GM20431 (cell line): ENCODE data around the gene NUDC.

Experiments
- in situ Hi-C: fragments of 300-500 bp; cut with MseI, MboI; formaldehyde crosslinking; loops from one replicate; pipeline ENCODE4 v1.15.0; 2020; ENCODE audit warnings: low sequenced_read_pairs; ENCODE audit not compliant: unreplicated experiment

NUDC gene

GRCh38 chr1:26949266-26949925 is 27.9 kb downstream of the NUDC start:
- in situ Hi-C loops = no loop called here

- in situ Hi-C loops = no loop called here
Measured at GRCh38 chr1:26949926-26950319, 28.4 kb downstream of the NUDC start.

GRCh38 chr1:26950602-26951001 is 29.1 kb downstream of the NUDC start:
- in situ Hi-C loops = no loop called here

DNA sequence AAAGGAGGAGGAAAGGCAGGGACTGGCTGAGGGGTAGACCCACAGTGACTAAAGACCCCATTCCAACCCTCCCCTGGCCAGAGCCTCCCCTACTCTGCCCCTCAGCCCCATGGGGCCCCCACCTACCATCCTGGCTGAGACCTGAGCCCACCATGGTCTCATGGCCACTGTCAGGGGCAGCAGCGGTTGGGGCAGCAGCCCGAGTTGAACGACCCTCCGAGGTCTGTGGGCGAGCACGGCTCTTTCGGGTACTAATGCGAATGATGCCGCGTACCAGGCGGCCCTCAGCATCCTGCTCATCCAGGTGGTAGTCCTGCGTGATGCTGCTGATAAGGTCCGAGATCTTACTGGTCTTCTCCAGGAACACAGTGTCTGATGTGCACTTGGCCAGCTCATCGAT is 29.7 kb downstream of the NUDC start:
- in situ Hi-C loops = no loop called here

DNA sequence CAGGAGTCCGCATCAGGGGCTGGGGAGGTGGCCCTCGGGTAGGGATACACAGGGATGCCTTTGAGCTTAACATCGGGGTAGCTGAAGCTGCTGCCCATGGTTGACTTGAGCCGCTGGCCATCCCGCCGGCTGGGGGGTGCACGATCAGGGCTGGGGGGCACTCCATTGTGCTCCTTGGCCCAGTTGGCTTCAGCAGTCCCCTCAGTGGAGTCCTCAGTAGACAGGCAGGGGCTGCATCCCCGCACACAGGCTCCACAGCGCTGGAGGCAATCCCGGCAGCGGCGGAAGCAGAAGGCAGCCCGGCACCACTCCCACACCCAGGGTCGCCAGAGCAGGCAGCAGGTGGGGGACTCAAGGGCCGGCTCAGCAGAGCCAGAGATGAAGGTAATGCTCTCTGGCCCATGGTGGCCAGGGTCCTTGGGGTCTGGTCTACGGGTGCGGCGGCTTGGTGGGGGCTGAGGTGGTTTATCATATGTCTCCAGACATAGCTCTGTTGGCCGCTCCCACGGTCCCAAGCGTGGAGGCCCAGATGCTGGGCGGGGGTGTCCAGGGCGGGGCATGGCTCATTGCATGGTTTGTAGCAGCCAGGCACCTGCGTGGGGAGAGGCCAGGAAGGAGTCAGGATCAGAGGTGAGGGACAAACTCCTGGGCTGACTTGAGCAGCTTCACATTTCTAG is 30.4 kb downstream of the NUDC start:
- in situ Hi-C loops = no loop called here

DNA sequence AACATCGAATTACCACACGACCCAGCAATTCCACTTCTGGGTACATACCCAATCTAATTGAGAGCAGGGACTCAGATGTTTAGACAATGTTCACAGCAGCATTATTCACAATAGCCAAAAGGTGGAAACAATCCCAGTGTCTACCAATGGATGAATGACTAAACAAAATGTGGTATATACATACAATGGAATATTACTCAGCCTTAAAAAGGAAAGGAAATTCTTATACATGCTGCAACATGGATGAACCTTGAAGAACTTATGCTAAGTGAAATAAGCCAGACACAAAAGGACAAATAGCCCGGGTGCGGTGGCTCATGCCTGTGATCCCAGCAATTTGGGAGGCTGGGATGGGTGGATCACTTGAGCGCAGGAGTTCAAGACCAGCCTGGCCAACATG is 31.8 kb downstream of the NUDC start:
- in situ Hi-C loops = no loop called here

DNA sequence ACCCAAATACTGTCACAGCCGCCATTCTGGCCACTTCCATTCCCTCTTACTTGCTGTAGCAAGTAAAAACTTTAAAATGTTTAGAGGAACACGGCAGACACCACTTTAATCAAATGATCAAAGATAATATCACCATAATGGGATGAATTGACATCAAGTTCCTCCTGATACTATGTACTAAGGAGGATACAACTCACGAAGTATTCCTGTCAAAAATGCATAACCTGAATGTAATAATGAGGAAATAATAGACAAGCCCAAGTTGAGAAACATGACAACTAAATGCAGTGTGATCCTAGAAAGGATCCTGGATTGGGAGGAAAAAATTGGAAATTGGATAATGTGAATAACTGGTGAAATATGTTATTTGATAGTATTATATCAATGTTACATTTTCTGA is 34.8 kb downstream of the NUDC start:
- in situ Hi-C loops = no loop called here

DNA sequence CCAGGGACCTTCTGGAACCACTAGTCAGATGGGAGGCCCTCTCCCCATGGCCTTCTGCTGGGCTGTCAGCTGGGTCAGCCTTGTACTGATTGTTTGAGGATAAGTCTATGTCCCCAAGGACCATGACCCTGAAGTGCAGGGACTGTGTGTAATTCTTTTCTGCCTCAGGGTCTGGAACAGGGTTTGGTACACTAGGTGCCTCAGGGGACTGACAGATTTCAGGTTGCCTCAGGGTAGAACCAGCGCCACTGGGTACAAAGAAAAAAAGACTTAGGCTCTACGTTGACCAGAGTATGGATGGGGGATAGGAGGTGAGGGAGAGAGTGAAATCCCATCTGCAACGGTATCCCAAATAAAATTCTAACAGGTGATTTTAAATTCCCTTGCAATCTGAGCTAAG is 35.8 kb downstream of the NUDC start:
- in situ Hi-C loops = no loop called here

DNA sequence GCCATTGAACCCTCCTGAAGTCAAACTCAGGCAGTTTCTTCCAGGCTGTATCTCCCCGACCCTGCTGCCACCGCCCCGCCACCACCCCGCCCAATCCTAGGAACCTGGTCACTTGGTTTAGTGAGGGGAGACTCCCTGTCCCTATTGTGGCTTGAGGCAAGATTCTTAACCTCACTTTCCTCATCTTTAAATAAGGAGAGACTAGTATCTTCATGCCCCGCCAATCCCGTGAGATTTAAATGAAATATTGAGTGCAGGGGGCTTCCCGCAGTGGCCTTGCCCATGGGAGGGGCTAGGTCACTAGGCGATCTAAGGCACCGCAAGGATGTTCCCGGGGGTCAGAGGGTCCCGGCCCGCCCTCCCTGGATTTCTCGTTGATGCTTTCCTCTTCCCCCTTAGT is 37.7 kb downstream of the NUDC start:
- in situ Hi-C loops = no loop called here

DNA sequence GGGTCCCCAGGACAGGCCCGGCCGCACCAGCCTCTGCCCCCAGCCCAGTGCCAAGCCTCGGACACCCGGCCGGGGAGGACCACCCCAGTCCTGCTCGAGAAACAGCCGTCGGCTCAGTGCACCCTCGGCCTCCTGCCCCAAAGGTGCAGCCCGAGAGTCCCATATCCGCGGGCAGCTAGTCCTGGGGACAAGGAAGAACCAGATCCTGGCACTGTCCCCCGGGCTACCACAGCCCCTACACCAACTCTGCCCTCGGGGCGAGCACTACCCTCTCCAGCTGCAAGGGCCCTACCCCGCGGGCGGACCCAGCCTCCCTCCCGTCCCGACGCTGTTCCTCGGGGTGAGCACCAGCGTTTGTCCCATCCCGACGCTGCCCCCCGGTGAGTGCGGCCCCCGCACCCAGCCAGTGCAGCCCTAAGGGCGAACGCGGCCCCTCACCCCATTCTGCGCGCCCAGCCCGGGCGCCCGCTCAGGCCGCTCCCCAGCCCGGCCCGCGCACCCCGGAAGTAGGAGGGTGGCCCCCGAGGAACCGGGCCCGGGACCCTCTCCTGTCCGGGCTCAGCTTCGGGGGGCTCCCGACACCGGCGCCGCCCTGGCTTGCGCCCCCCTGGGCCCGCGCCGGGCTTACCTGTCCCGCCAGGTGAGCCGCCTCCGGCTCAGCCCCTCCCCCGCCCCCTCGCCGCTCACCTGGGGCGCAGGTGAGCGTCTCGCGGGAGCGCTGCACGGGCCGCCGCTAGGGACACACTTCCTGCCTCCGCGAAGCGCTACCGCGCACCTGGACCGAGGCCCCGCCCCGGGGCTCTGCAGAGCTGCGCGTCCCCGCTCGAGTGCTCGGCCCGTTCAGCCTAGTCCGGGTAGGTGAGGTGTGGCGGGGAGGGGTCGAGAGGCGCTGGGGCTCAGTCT is 38.4 kb downstream of the NUDC start, which contains the start of gene KDF1:
Gene KDF1, minus strand, starts transcription at position 747 of the 903 bp plus-strand sequence. CDS start 8,088 bp downstream, outside the sequence.
- in situ Hi-C loops = no loop called here

DNA sequence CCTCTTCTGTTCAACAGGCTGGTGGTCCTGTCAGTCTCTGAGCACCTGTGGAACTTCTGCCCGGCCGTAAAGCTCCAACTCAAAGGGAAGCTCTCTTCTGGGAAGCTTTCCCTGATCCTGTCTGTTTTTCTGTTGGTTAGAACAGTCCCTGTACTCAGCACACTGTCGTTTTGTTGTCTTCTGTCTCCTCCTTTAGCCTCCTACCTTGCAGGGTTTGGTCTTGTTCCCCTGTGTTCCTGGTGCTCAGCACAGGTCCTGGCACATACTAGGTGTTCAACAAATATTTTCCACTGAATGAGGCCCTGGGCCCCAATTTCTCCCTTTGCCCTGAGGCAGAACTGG is 39.1 kb downstream of the NUDC start:
- in situ Hi-C loops = no loop called here

DNA sequence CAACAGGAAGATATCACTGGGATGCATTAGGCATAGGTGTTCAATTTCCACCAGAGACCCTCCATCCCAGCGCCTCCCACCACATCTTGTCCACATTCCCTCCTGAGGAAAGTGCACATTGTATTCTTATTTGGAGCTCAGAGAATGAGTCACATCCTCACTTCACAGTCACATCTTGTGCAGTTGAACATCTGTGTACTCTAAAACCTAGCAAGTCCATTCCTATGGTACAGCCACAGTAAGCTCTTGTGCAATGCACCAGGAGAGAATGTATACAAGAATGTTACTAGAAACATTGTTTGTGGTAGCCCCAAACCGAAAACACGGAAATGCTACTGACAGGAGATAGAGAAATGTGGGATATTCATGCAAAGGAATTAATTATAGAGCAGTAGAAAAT is 40.3 kb downstream of the NUDC start:
- in situ Hi-C loops = no loop called here

DNA sequence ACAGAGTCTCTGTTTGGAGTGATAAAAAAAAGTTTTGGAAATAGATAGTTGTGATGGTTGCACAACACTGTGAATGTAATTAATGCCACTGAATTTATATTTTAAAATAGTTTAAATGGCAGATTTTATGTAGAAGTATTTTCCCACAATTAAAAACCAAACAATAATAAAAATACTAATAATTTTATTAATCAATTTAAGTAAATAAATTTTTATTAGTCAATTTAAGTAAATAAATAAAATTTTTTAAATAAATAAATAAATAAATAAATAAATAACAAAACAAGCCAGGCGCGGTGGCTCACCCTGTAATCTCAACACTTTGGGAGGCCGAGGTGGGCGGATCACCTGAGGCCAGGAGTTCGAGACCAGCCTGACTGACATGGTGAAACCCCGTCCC is 43.7 kb downstream of the NUDC start:
- in situ Hi-C loops = no loop called here

- in situ Hi-C loops = no loop called here
Measured at GRCh38 chr1:26965628-26966027, 44.1 kb downstream of the NUDC start.

- in situ Hi-C loops = no loop called here
Measured at GRCh38 chr1:26970810-26971209, 49.3 kb downstream of the NUDC start.

- in situ Hi-C loops = no loop called here
Measured at GRCh38 chr1:26971590-26971989, 50.0 kb downstream of the NUDC start.

DNA sequence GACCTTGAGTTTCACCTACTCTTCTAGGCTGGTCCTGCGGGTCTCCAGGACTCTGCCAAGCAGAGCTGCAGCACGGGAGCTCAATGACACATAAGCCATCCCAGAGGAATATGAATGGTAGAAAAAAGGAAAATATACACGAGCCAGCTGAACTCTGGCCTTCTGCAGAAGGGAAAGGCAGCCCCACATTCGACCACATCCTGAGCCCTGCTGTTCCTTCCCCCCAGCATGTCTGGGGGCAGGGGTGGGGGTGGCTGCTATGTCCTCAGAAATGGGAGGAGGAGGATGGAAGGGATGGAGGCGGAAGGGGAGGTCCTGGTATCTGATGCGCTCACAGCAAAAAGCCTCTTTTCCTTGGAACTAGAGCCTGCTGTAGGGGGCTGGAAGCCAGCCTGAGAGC is 50.8 kb downstream of the NUDC start:
- in situ Hi-C loops = no loop called here

DNA sequence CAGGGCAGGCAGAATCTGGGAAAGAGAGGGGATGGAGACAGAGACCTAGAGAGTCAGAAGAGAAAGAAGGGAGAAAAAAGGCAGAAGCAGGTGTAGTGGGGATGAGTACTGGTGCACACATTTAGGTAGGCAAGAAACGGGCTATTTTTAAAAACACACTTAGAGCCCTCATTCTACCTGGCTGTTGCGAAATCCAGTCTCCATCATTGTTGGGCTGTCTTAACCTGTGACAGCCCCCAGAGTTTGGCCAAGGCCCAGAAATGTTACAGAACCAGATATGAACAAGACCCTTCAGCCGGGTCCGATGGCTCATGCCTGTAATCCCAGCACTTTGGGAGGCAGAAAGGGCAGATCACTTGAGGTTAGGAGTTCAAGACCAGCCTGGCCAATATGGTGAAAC is 51.3 kb downstream of the NUDC start:
- in situ Hi-C loops = no loop called here

GRCh38 chr1:26976621-26977510 is 55.3 kb downstream of the NUDC start:
- in situ Hi-C loops = no loop called here

GRCh38 chr1:26978901-26979300 is 57.4 kb downstream of the NUDC start:
- in situ Hi-C loops = no loop called here
